Endodermal cell (in vitro differentiated cells): ENCODE measurements around the gene LRRC18. TPM values are rescaled to one million over a fixed set of nuclear protein-coding genes. Genes with fewer than 3 reads are reported as not detected.

ENCODE experiments used
- DNase-seq: peaks from one replicate; pipeline ENCODE4 v3.0.0-alpha.2; 2017
- H3K27ac ChIP-seq: 2 replicates; pipeline ENCODE4 v1.5.1; 2013; ENCODE audit warnings: mild to moderate bottlenecking, low read depth, low read length, moderate library complexity
- H3K27me3 ChIP-seq: 2 replicates; pipeline ENCODE4 v1.6.1; 2013; ENCODE audit warnings: mild to moderate bottlenecking, low read length, moderate library complexity; ENCODE audit not compliant: insufficient read depth, control insufficient read depth, poor library complexity, severe bottlenecking
- H3K36me3 ChIP-seq: 2 replicates; pipeline ENCODE4 v1.7.0; 2013; ENCODE audit warnings: mild to moderate bottlenecking, low read length, moderate library complexity; ENCODE audit not compliant: control insufficient read depth, insufficient read depth
- H3K4me1 ChIP-seq: one replicate; pipeline ENCODE4 v1.7.0; 2013; ENCODE audit warnings: low read length; ENCODE audit not compliant: control insufficient read depth, insufficient read depth
- H3K4me3 ChIP-seq: 2 replicates; pipeline ENCODE4 v1.5.1; 2013; ENCODE audit warnings: mild to moderate bottlenecking, low read length, moderate library complexity
- H3K9ac ChIP-seq: 2 replicates; pipeline ENCODE4 v1.6.1; 2013; ENCODE audit warnings: mild to moderate bottlenecking, low read length, moderate library complexity; ENCODE audit not compliant: poor library complexity, severe bottlenecking; ENCODE audit errors: extremely low read depth
- H3K9me3 ChIP-seq: 2 replicates; pipeline ENCODE4 v1.6.1; 2013; ENCODE audit warnings: mild to moderate bottlenecking, low read length, moderate library complexity; ENCODE audit not compliant: control insufficient read depth
- H3K27ac Mint-ChIP-seq: 2 replicates; pipeline ENCODE4 v1.8.0; 2020; ENCODE audit warnings: mixed read lengths
- H3K27me3 Mint-ChIP-seq: 2 replicates; pipeline ENCODE4 v1.8.0; 2021; ENCODE audit warnings: mild to moderate bottlenecking, mixed read lengths; ENCODE audit not compliant: insufficient read depth
- H3K36me3 Mint-ChIP-seq: 2 replicates; pipeline ENCODE4 v1.8.0; 2020; ENCODE audit warnings: low read depth, mixed read lengths
- H3K4me1 Mint-ChIP-seq: 2 replicates; pipeline ENCODE4 v1.8.0; 2020; ENCODE audit warnings: mixed read lengths
- H3K4me3 Mint-ChIP-seq: 2 replicates; pipeline ENCODE4 v1.8.0; 2020; ENCODE audit warnings: mild to moderate bottlenecking, moderate library complexity, mixed read lengths
- H3K9me3 Mint-ChIP-seq: 2 replicates; pipeline ENCODE4 v1.8.0; 2020; ENCODE audit warnings: mild to moderate bottlenecking, mixed read lengths
- CTCF ChIP-seq: fragments of 200-600 bp; sonication (generic); conservative IDR thresholded peaks from 2 replicates; pipeline ENCODE4 v1.5.0; 2021; ENCODE audit warnings: antibody characterized with exemption, mild to moderate bottlenecking
- WGBS, 2 experiments: methylation state at CpG; one replicate each; pipeline versions ENCODE4 v1.1.5 to v1.1.7; 2013; ENCODE audit warnings: missing lambda C conversion rate in 2 of 2, mixed read lengths in 1 of 2; ENCODE audit not compliant: insufficient coverage in 1 of 2, insufficient read length in 1 of 2; 5-methylcytosine and 5-hydroxymethylcytosine counted together
- total RNA-seq, 2 donors: library from RNA; stranded (reverse); fragmentation: NEBNext Ultra II Directional in 1 of 2; extraction: Animal tissue kit (Norgen Biotek cat#: 25700) in 1 of 2; gene quantifications; 2 replicates in 1 of 2; 3 replicates in 1 of 2; pipeline ENCODE4 v1.2.1, GENCODE V29; 2021

Gene LRRC18
- total RNA-seq, 2 donors from 2014 or later, result not detected

GRCh38 chr10:48900371-48900801 lies 39.3 kb downstream of the LRRC18 start:
- no peak for DNase-seq
- Histone ChIP-seq H3K9me3 (no peaks in the 10 kb centered on the region), H3K4me1 (no peaks in the 10 kb centered on the region), H3K4me3 (no peak overlapping the region), H3K27ac (no peak overlapping the region), H3K27me3 (no peaks in the 10 kb centered on the region), H3K36me3 (no peaks in the 10 kb centered on the region), H3K9ac (no peak overlapping the region)
- 90 to 94% methylated on average over 2 of the region's 2 CpGs for WGBS, 2 experiments
- Mint-ChIP-seq H3K36me3 (no peaks in the 10 kb centered on the region), H3K27me3 (peaks cover 6% of the 10 kb centered on the region), H3K9me3 (no peaks in the 10 kb centered on the region), H3K4me3 (no peak overlapping the region), H3K4me1 (no peaks in the 10 kb centered on the region), H3K27ac (no peak overlapping the region)
- no peak for TF ChIP-seq CTCF

- peak; percentile 22 for DNase-seq
- Histone ChIP-seq H3K4me1 (no peaks in the 10 kb centered on the region), H3K9me3 (no peaks in the 10 kb centered on the region), H3K36me3 (no peaks in the 10 kb centered on the region), H3K27me3 (no peaks in the 10 kb centered on the region), H3K9ac (no peak overlapping the region), H3K4me3 (no peak overlapping the region), H3K27ac (no peak overlapping the region)
- WGBS, 2 experiments, result 78 to 80% methylated on average over 5 to 8 of the region's 8 CpGs
- TF ChIP-seq CTCF, result no peak
- Mint-ChIP-seq H3K4me3 (no peak overlapping the region), H3K4me1 (no peaks in the 10 kb centered on the region), H3K9me3 (no peaks in the 10 kb centered on the region), H3K27me3 (peaks cover 6% of the 10 kb centered on the region), H3K36me3 (no peaks in the 10 kb centered on the region), H3K27ac (no peak overlapping the region)
Observed at GRCh38 chr10:48899781-48900180, 39.9 kb downstream of the LRRC18 start.

DNA sequence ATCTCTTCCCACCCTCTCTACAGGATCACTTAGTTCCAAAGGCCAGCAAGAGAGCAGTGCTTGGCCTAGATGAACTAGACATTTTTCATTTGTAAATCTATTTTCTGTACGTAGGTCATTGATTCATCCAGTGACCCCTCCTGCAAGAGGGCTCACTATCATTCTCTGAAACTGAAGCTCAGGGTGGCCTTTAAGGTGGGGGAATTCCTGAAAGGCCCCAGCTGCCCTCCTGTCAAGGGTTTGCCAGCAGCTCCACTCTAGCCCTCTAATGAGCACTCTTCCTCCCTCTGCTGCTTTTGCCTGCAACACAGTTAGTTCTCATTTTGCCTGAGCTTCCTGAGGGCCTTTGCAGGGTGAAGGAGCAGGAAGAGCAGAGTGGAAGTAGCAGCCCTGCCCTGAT lies 41.2 kb downstream of the LRRC18 start:
- Mint-ChIP-seq H3K36me3 (no peaks in the 10 kb centered on the region), H3K4me3 (no peak overlapping the region), H3K27me3 (peaks cover 2% of the 10 kb centered on the region), H3K27ac (no peak overlapping the region), H3K9me3 (no peaks in the 10 kb centered on the region), H3K4me1 (no peaks in the 10 kb centered on the region)
- Histone ChIP-seq H3K4me1 (no peaks in the 10 kb centered on the region), H3K27me3 (no peaks in the 10 kb centered on the region), H3K27ac (no peak overlapping the region), H3K4me3 (no peak overlapping the region), H3K9me3 (no peaks in the 10 kb centered on the region), H3K9ac (no peak overlapping the region), H3K36me3 (no peaks in the 10 kb centered on the region)
- no peak for TF ChIP-seq CTCF
- DNase-seq, result no peak
- WGBS, 2 experiments, result 83 to 94% methylated on average over 1 of the region's 1 CpG
